Stimulated activated CD8-positive, alpha-beta memory T cell treated with anti-CD3 and anti-CD28 coated beads, Interleukin-12 subunit alpha, Interleukin-12 subunit beta, amount 100 ng/mL, for 24 hours (primary cell): Measurements from ENCODE around the gene TMEM132A.
"Not testable (repeated sequence)": the region's sequence is repeated elsewhere in the genome, so short reads cannot be mapped to it uniquely, and the experiment has no call there.

Experiments used
- DNase-seq: peaks from one replicate; pipeline ENCODE4 v3.0.0-alpha.2; 2020; ENCODE audit errors: extremely low read depth

TMEM132A gene

DNA sequence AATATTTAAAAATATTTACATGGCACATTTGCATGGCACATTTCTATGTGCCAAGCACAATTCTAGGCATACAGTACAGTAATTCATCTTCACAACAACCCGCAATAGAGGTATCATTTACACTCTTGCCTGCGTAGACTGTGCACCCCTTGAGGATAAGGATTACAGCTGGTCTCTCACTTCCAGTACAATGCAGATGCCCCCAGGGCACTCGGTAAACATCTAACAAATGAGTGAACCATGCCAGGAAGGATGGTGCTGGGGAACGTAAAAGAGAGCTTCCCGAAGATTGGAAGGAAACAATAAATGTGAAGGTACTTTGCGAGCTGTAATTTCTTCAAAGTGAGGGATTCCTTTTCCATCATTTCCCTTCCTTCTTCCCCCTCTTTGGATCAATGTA is 19.2 kb upstream of the TMEM132A start:
- no peak for DNase-seq

DNA sequence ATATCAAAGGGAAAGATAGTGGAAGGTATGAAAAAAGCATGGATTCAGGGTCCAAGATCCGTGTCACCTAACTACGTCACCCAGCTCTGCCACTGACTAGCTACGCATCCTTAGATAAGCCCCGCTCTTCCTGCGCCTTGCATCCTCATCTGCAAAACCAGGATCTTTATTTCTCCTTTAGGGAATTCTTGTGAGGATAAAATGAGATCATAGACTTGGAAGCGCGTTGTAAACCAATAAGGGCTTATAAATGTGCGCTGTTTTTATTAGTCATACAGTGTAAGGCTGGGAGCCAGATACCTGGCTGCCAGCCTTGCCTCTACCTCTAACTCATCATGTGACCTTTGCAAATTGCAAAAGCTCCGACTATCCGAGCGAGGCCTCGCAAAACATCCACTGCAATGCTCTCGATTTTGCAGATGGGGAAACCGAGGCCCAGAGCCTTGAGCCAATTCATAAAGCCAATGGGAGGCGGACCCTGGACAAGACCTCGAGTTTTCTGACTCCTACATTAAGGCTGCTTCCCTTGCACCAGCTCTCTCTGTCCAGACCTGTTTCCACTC is 18.6 kb upstream of the TMEM132A start:
- DNase-seq = no peak

DNA sequence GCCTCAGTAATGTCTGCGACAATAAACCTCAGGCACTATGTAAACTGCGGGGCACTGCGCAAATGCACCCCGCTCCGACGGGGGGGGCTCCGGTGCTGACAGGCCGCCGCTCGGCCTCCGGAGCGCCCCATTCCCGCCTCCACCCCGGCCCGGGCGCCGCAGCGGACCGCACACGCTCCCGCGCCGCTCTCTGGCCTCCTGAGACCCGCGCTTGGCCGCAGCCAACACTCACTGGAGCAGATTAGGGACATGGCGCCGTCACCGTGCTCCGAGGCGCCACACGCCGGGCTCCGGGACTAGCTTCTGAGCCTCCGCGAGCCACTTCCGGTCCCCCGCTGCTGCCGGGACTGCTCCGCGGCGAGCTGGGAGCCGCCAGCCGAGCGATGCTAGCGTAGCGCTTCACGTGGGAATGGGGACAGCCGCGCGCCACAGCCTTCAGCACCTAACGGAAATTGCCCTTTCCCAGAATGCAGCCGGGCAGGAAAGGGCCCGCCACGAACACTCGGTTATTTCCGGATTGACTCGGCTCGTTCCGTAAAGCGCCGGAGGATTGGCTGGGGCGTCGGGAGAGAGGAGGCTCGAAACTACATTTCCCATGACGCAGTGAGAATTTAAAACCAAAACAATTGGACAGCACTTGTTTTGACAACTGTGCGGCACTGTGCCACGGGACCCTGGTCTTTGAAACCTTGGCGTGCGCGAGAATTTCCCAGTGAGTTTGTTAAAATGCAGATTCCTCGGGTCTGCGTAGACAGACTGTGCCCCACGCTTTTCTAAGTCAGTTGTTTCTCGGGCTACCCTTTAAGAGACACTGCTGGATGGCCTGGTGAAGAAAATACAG is 17.9 kb upstream of the TMEM132A start, which contains the start of gene PRPF19:
Gene PRPF19, minus strand, starts transcription at position 454 of the 841 bp plus-strand sequence. Its CDS starts 203 bp downstream, at position 251.
- DNase-seq = peak; percentile 91

DNA sequence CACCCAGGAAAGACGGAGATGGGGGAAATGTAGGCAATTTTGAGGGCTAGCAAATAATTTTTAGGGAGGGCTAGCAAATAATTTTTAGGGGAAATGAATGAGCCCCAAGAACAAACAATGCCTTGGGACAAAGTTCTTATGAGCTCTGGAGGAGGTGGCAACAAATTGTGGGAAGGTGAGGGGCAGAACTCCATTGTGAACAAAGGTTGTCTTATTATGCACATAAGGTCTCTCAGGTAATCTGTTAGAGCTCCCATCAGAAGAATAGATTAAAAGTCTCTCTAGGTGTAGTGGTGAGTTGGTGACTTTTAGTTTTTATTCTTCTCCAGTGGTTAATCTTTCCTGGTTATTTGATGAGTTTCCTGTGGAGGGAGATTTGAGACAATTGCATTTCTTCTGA is 15.5 kb upstream of the TMEM132A start:
- no peak for DNase-seq

DNA sequence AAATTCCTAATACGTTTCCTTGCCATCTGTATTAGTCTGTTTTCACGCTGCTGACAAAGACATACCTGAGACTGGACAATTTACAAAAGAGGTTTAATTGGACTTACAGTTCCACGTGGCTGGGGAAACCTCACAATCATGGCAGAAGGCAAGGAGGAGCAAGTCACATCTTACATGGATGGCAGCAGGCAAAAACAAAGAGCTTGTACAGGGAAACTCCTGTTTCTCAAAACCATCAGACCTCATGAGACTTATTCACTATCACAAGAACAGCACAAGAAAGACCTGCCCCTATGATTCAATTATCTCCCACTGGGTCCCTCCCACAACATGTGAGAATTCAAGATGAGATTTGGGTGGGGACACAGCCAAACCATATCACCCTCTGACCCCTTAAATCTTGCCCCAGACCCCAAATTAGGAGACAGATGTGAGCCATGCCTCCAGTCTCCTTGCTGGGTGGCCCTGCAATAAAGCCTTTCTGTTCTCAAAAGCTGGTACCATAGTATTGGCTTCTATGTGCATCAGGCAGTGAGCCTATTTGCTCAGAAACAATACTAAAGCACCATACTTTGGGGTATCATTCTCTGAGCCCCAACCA is 14.5 kb upstream of the TMEM132A start:
- not testable (repeated sequence) for DNase-seq

DNA sequence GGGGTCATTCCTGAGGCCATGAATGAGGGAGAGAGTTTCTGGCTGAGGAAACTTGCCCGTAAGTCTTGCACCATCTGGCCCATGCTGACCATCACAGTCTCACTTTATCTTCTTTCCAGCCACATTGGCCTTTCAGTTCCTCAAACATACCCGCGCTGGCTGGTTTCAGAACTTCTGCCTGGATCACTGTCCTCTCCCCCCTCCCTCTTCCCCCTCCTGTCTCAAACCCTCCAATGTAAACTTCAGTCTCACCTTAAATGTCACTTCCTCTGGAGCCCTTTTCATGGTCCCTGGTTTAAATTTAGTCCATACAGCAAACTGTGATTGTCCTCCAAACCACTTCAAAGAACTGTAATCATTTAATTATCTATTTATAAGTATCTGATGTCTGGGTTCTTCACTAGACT is 14.0 kb upstream of the TMEM132A start:
- DNase-seq = no peak

DNA sequence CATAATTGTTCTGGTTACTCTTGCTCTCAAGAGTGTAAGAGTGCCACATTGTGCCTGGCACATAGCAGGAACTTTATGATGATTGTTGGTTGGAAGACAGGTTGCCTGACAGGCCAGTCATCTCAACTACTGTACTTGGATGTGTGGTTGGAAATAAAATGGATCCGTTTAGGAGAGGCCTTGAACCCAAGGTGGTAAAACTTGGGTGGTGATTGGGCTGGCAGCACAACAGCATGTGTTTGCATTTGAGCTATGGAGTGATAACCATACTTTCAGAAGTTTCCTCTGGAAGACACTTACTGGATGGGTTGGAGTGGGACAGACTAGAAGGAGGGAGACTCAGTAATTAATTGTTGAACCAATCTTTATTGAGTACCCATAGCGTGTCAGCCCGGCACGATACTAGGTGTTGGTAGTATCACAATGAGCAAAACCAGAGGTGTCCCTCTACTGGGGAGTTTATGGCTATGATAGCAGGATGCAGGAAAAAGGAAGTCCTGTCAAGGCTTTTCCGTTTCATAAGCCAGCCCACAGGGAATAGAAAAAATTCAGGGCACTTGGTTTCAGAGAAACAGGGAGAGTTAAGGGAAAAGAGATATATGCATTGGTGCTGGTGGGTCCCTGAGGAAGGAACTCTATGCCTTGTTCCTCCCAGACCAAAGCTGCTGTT is 13.4 kb upstream of the TMEM132A start:
- DNase-seq = no peak

DNA sequence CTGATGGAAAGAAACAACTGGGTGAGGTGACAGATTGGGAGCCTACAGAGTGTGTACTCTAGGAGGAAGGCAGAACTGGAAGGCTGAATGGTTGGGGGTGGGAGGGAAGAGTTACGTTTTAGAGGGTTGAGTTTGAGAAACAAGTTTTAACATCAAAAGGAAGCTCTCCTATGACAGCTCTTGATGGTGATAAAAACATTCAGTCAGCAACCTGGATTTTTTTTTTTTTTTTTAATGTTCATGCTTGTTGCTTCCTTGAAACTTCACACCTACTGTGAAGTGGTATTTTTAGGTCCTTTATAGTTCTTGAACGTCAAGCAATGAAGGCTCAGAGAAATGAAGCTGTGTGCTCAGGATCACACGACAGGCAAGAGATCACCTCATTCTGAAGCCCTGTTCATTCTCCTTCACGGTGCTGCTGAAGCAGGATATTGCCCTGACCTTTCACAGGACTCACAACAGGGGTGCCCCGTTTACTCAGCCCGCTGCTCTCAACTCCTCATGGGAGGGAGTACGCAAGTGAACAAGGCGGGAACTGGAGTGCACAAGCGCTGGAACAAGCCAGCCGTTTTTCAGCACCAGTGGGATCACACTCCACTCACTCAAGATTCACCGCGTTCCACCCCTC is 11.9 kb upstream of the TMEM132A start:
- no peak for DNase-seq

DNA sequence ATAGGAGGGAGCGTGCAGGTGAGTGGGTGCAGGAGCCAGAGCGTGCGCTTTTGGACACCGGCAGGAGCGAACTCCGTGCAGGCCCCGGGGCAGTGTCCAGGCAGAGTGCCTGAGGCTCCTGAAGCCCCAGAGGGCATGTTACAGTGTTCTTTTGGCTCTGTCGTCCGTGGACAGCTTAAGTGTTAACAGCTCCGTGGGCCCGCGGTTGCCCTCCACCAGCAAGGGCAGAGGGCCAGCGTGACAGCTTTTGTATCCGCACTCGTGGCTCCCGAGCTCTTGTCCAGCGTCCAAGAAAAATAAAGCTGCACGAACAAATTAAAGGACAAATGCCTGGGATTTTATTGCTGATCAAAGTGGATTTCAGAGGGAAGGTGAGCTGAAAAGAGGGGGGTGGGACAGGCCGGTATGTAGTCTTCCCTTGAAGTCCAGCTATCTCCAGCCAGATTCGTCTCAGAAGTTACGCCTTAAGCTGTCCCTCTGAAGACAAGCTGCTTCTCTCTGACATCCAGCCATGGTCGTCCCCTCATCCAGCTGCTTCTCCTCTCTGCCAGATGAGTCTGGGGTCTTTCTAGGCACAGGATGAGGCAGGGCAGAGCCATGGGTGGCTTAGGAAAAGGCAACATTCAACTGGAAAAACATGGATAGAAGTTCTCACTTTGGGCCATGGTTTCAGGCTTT is 11.3 kb upstream of the TMEM132A start:
- no peak for DNase-seq

DNA sequence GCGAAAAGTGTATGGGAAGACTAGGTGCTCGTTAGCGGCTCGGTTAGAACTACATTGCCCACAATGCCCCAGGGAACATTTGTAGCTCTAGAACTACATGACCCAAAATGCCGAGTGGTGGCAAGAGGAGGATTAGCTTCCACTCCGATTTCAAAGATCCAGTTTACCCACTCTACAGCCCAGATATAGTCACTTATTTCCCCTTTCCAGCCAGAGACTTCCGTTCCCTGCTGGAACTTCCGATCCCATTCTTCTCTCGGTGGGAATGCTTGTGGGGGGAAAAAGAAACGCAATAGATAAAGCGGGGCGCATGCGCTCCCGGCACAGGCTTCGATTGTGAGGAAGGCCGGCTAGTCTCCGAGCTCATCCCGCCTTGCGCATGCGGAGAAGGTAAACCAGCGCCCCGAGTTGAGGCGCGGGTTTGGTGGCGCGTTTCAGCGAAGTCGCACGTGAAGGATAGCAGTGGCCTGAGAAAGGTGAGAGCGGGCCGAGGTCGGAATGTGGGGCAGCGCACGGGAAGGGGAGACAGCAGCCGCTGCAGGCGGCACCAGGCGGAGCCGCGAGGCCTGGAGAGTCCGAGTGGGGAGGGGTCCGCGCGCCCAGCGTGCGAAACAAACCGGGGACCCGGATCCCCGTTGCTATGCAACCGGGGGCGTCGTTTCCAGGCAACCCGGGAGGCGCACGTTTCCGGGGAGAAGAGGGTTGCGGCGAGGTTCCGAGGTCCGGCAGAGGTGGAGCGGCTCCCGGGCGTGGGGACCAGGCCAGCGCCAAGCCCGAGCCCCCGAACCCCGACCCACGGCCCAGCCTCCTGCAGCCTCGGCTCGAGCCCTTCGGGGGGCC is 10.2 kb upstream of the TMEM132A start, which contains the start of gene TMEM109:
Gene TMEM109, plus strand, starts transcription at position 366 of the 840 bp plus-strand sequence. CDS start 5,536 bp downstream, outside the sequence.
- peak; percentile 76 for DNase-seq

DNA sequence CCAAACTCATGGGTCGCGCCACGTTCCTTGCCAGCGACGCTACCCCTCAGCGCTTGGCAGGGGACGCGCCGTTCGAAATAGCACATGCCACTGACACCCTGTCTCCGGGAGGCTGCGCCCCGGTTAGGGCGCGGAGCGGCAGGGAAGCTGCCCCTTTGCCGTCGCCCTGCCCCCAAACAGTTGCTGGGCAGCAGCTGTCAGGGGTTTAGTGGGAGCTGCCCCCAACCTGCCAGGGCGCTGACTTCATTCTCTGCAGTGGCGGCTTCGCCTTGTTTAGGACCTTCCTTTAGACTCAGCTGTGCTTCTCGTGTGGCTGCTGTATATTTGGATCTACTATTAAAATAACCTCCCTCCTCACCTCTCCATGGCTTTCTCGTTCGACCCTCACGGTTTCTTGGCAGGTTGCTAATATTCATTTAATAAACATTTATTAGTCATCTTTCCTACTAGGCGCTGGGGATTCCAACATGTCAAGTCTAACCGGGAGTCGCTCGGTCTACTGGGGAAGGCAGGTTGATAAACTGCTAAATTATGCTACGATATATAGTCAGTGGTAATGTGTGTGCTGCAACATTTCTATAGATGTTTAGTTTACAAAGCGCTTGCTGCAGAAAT is 9.5 kb upstream of the TMEM132A start:
- no peak for DNase-seq

DNA sequence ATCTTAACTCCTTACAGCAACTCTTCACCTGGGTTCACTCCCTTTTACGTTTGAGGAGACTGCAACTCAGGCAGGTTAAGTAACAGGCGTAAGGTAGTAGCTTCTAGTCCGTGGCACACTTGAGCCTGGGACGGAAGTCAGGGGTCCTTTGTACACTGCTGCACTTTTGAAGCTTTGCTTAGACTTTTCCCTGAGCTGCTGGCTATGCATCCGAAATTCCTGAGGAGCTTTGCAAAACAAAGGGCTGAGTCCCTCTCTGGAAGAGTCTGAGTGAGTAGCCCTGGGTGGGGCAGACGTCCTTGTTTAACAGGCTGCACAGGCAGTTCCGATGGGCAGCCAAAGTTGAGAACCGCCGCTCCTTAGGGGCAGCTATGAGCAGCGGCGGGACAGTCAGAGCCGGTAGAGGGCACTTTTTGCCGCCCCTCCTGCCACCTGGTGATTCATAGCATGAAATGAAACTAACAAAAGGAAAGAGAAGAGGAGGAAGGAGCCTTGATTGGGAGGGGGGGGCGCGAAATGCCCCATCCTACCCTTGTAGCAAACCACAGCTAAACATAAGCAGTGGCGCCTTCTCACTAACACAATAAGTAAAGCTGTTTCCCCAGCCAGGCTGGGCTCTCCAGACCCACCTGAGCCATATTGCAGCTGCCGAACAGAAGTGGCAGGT is 8.9 kb upstream of the TMEM132A start:
- peak; percentile 31 for DNase-seq

DNA sequence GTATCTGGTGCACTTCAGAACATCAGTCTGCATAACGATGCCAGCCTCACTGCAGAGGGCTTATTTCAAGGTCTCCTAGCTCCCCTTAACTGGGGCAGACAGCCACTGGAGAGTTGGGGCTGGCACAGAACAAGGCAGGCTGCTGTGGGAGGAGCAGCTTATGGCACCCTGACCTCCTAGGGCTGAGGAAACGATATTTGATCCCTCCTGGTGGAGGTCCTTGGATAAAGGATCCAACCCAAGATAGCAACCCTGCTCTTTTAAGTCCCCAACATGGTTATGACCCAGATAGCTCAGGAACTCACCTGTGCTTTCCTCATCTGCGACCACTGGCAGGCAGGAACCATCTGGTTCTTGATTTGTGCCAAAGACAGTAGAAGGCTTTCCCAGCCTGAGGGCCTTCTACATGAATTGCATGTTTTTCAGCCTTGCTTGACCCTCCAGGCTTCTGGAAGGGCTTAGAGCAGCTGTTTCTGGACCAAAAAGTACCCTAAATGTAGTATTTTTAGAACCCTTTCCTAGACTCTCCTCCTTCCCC is 7.5 kb upstream of the TMEM132A start:
- no peak for DNase-seq

DNA sequence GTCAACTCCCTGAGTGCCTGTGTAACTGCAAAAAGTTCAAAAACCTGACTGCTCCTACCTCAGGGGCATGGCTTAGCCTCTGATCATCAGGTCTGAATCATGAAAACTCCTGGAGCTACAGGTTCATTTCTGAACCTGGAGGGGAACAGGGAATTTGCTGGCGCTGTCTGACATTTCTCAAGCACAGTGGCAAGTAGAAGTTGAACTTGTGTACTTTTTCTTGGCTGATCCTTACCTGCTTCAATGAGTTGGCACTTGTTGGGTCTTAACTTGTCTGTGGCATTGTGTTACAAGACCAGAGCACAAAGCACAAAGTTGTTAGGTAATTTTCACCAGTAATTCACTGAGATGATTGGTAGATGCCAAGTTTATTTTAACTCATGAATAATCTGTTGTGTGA is 7.0 kb upstream of the TMEM132A start:
- DNase-seq = no peak

DNA sequence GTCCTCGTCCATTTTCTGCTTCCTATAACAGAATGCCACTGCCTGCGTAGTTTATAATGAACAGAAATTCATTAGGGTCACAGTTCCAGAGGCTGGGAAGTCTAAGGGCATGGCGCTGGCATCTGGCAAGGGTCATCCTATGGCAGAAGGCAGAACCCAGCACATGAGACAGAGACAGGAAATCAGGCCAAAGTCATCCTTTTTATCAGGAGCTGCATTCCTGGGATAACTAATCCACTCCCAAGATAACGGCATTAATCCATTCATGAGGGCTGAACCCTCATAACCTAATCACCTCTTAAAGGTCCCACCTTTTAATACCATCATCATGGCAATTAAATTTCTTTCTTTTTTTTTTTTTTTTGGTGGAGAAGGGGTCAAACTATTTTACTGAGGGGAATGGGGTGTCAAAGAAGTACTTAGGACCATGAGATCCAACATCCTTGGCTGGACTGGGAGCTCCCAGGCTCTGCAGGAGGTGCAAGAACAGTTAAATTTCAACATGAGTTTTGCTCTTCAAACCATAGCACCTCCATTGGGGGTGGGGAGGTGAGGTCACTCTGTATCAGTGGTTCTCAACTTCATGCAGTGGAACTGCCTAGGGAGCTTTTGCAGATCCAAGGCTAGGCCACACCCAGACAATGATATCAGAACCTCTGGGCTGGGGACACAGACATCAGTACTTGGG is 5.9 kb upstream of the TMEM132A start:
- no peak for DNase-seq

DNA sequence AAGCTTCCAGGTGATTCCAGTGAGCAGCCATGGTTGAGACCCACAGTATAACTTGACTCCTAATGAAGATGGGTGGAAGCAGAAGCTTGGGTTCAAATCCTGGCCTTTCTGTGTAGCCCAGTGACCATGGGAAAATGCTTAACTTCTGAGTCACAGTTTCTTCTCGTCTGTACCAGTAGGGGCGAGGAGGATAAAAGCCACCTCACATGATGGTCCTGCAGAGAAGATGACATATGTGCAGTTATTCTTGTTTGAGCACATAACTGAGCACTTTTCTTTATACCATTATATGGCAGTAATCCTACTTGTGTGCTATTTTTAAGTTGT is 5.4 kb upstream of the TMEM132A start:
- no peak for DNase-seq

DNA sequence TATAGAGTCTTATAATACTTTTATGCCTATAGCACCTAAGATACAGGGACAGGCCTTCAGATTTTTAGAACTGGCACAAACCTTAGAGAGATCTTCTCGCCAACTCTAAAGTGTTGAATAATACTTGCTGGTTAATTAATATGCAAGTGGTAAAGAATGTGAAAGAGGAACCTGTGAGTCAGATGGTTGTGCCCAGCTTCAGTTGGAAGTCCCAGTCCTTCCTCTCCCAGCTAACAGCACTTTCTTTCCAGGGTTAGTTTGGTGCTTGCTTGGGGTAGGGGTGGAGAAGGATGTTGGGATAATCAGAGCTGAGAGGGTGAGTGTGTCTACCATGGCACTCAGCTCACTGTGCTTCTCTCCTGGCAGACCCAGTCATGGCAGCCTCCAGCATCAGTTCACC is 4.9 kb upstream of the TMEM132A start:
- DNase-seq = no peak

DNA sequence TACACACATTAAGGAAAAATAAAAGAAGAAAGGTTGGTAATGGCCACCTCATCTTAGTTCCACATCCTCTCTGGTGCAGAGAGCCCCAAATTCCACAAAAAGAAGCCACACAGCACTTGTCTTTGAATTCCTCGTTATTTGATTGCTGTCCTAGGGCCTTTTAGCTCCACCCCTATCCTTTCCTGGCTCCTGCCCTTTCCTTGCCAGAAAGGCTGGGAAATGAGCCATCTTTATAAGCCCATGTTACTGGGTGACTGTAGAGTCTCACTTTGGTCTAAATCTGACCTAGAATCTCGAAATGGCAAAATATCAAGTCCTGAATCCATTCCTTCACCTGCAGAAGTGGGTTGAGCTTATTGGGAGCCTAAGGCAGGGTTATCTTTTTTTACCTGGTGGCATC is 4.3 kb upstream of the TMEM132A start:
- DNase-seq = no peak

DNA sequence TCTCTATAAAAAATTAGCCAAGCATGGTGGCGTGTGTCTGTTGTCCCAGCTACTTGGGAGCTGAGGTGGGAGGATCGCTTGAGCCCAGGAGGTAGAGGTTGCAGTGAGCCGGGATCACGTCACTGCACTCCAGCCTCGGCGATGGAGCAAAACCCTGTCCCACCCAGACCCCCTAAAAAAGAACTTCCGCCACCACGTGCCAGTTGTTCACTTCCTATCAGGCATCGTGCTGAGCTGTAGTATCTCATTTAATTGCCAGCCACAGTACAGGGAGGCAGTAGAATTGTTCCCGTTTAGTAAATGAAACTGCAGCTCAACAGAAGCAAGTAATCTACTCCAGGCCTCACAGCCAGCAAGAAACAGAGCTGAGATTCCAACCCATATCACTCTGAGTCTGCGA is 3.0 kb upstream of the TMEM132A start:
- no peak for DNase-seq
